HEK293T (cell line): ENCODE measurements around the gene FGFRL1.

Source experiments
- HDGF ChIP-seq: fragments of 450-650 bp; IDR thresholded peaks from 2 replicates; pipeline ENCODE4 v1.6.1; 2017; ENCODE audit warnings: antibody characterized with exemption, borderline replicate concordance
- L3MBTL2 ChIP-seq: fragments of 450-650 bp; conservative IDR thresholded peaks from 2 replicates; pipeline ENCODE4 v1.6.1; 2016; ENCODE audit warnings: mild to moderate bottlenecking
- SP1 ChIP-seq: fragments of 450-650 bp; IDR thresholded peaks from 2 replicates; pipeline ENCODE4 v1.6.1; 2017

- TF ChIP-seq L3MBTL2, result no peak
- no peak for TF ChIP-seq HDGF
- TF ChIP-seq SP1, result no peak
Measured at GRCh38 chr4:1069394-1069793, 58.0 kb downstream of the FGFRL1 start.
